GM12891 (cell line): ENCODE data around the gene UBQLN1.

Source experiments
- PAX5 ChIP-seq: IDR thresholded peaks from 2 replicates; pipeline ENCODE4 v1.6.1; 2011; ENCODE audit warnings: low read length, moderate library complexity, mild to moderate bottlenecking; ENCODE audit not compliant: insufficient read depth, severe bottlenecking
- POLR2A ChIP-seq: IDR thresholded peaks from 2 replicates; pipeline ENCODE4 v1.6.1; 2011; ENCODE audit warnings: low read depth, low read length, control low read depth
- POLR2AphosphoS5 ChIP-seq: IDR thresholded peaks from 2 replicates; pipeline ENCODE4 v1.6.1; 2011; ENCODE audit warnings: low read depth, low read length, control low read depth
- POU2F2 ChIP-seq: IDR thresholded peaks from 2 replicates; pipeline ENCODE4 v1.6.1; 2011; ENCODE audit warnings: low read depth, mild to moderate bottlenecking, control low read depth, low read length, moderate library complexity
- SPI1 ChIP-seq: IDR thresholded peaks from 2 replicates; pipeline ENCODE4 v1.6.1; 2011; ENCODE audit warnings: low read depth, low read length, control low read depth
- TAF1 ChIP-seq: IDR thresholded peaks from 2 replicates; pipeline ENCODE4 v1.6.1; 2011; ENCODE audit warnings: low read depth, low read length, control low read depth

DNA sequence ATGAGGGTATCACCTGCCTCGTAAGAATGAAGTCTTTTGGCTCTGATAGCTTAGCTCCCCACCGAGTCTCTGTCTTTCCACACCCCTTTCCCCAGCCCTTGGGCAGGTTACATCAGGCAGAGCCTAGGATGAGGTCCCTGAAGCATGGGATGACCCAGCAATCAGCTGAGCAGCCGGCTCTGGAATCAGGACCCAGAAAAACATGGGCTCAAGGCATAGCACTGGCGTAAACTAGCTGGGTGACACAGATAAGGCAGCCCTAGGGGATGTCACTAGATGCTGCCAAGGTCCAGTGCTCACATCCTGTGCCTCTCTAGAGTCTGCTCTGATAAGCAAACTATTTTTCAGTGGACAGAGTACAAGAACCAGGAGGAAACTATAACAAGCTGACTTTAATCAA lies 58.2 kb downstream of the UBQLN1 start:
- no peak for TF ChIP-seq POLR2AphosphoS5
- TF ChIP-seq TAF1 = no peak
- TF ChIP-seq POLR2A = no peak
- TF ChIP-seq POU2F2 = no peak
- no peak for TF ChIP-seq SPI1
- no peak for TF ChIP-seq PAX5
